ENCODE results near the gene SUGT1.

The SUGT1 gene

GRCh38 chr13:52749419-52749818, 96.8 kb downstream of the SUGT1 start:
- no peak for DNase-seq (ENCODE audit: low spot score)
- H3K27ac ChIP-seq, result no peak overlapping the region
- no peak overlapping the region for H3K4me3 ChIP-seq
- TF ChIP-seq CTCF (IDR thresholded peaks at IDR 0.05), result no peak

Measured in coronary artery (tissue), 2 donors.